ENCODE results near the gene FOSB. TPM values are rescaled to one million over a fixed set of nuclear protein-coding genes. Genes with fewer than 3 reads are reported as not detected.

The FOSB gene
- total and polyA plus RNA-seq, 9 of the 15 experiments (the other 6 are each of a cell fraction or from before 2014, with no cell fraction given), result 0.11 to 2.7 (median 0.73) TPM

- BruUV-seq (replicated peaks), result no TSS peak
- POLR2A ChIA-PET, result interaction anchor here (0.6 to 1.2 kb wide), 4 partner anchors 37 to 118 kb away, joined by 3 read pairs; no protein-coding TSS in a partner anchor
- FAIRE-seq (no peak), DNase-seq (ENCODE audit: extremely low read depth in 1 of 4, low spot score in 3 of 4) (no peak), ATAC-seq (no peak)
- Histone ChIP-seq H3K4me2 (ENCODE audit: insufficient read depth, low read length) (no peak overlapping the region), H3K4me3 (no peak overlapping the region), H3K36me3 (ENCODE audit: control insufficient read depth, insufficient read depth, low read length) (no peaks in the 10 kb centered on the region), H3K27me3 (ENCODE audit: control insufficient read depth in 2 of 2, insufficient read depth in 2 of 2, low read length in 2 of 2) (no peaks in the 10 kb centered on the region), H3K9me1 (ENCODE audit: control insufficient read depth, insufficient read depth, low read length) (no peaks in the 10 kb centered on the region), H3K4me1 (replicated peaks in 1 of 2; ENCODE audit: control insufficient read depth in 2 of 2, insufficient read depth in 2 of 2, low read length in 2 of 2) (peaks cover 10 to 15% of the 10 kb centered on the region in 2 experiments; a peak in 4 of 5 replicates), H3K9me3 (replicated peaks; ENCODE audit: control insufficient read depth, insufficient read depth, low read depth, low read length) (no peaks in the 10 kb centered on the region), H3K79me2 (ENCODE audit: control insufficient read depth, insufficient read depth, low read length) (no peaks in the 10 kb centered on the region), H3K27ac (ENCODE audit: extremely low read depth, low read depth, low read length) (no peak overlapping the region), H4K20me1 (replicated peaks; ENCODE audit: control insufficient read depth, insufficient read depth, low read length) (no peaks in the 10 kb centered on the region), H3K9ac (ENCODE audit: insufficient read depth in 1 of 2, low read depth in 2 of 2, low read length in 2 of 2) (peak overlapping the region in 1 of 2 experiments; percentile 53; a peak in 1 of 4 replicates), H2AFZ (ENCODE audit: low read depth, low read length) (no peak overlapping the region)
- CTCF ChIA-PET (ENCODE audit: low intra/inter-chr PET ratio), result interaction anchor here (0.8 to 6.9 kb wide), 3 partner anchors 36 to 52 kb away, joined by 3 to 179 read pairs (median 85); no protein-coding TSS in a partner anchor
- intact Hi-C loops (cut with micrococcal nuclease), result no loop called here
- WGBS (ENCODE audit: insufficient coverage, low coverage, missing lambda C conversion rate), result 47% methylated on average over 5 of the region's 5 CpGs
- in situ Hi-C loops (cut with MboI), result loop anchor here (5.0 kb wide), 1 partner anchor 34 kb away; no protein-coding TSS in a partner anchor
- TF ChIP-seq ZNF644 (tag; IDR thresholded peaks at IDR 0.05; ENCODE audit: low read depth), result no peak
- TF ChIP-seq NFYB (IDR thresholded peaks at IDR 0.05; ENCODE audit: extremely low read depth, insufficient read length), result no peak
- no peak for TF ChIP-seq TAF7 (tag; IDR thresholded peaks at IDR 0.05)
- TF ChIP-seq KAT7 (CRISPR knock-in tag; IDR thresholded peaks at IDR 0.05; ENCODE audit: borderline replicate concordance), result no peak
- no peak for TF ChIP-seq CUX1 (CRISPR knock-in tag; IDR thresholded peaks at IDR 0.05)
- no peak for TF ChIP-seq MCM3 (IDR thresholded peaks at IDR 0.05)
- TF ChIP-seq ZNF785 (CRISPR knock-in tag; IDR thresholded peaks at IDR 0.05), result no peak
- no peak for TF ChIP-seq SPI1 (IDR thresholded peaks at IDR 0.05; ENCODE audit: borderline replicate concordance, low read depth, low read length)
- TF ChIP-seq NCOR1 (IDR thresholded peaks at IDR 0.05), result no peak
- no peak for TF ChIP-seq CHD2 (IDR thresholded peaks at IDR 0.05; ENCODE audit: low read depth, low read length)
- TF ChIP-seq BACH1 (tag; IDR thresholded peaks at IDR 0.05), result no peak
- TF ChIP-seq, protein P1, sequence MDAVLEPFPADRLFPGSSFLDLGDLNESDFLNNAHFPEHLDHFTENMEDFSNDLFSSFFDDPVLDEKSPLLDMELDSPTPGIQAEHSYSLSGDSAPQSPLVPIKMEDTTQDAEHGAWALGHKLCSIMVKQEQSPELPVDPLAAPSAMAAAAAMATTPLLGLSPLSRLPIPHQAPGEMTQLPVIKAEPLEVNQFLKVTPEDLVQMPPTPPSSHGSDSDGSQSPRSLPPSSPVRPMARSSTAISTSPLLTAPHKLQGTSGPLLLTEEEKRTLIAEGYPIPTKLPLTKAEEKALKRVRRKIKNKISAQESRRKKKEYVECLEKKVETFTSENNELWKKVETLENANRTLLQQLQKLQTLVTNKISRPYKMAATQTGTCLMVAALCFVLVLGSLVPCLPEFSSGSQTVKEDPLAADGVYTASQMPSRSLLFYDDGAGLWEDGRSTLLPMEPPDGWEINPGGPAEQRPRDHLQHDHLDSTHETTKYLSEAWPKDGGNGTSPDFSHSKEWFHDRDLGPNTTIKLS (IDR thresholded peaks at IDR 0.05; ENCODE audit: borderline replicate concordance, low read depth), result no peak
- TF ChIP-seq RBM14 (IDR thresholded peaks at IDR 0.05; ENCODE audit: borderline replicate concordance, insufficient read depth, low read depth, low read length), result no peak
- TF ChIP-seq TBL1XR1 (IDR thresholded peaks at IDR 0.05; ENCODE audit: low read length in 2 of 2), result no peak
- no peak for TF ChIP-seq ZNF253 (CRISPR knock-in tag; conservative IDR thresholded peaks at IDR 0.05)
- TF ChIP-seq SIN3B (IDR thresholded peaks at IDR 0.05; ENCODE audit: low read depth), result no peak
- no peak for TF ChIP-seq NCOA1 (IDR thresholded peaks at IDR 0.05; ENCODE audit: low read depth)
- TF ChIP-seq RAD21 (CRISPR knock-in tag; conservative IDR thresholded peaks at IDR 0.05 in 1 of 2, IDR thresholded peaks at IDR 0.05 in 1 of 2), result no peak
- no peak for TF ChIP-seq GATAD2A (IDR thresholded peaks at IDR 0.05)
Observed at GRCh38 chr19:45476304-45476703, 8.5 kb downstream of the FOSB start.
